ENCODE measurements around the gene MGME1. TPM values are rescaled to one million over a fixed set of nuclear protein-coding genes. Genes with fewer than 3 reads are reported as not detected.

Gene MGME1
- total and polyA plus RNA-seq, 2 of the 13 experiments (the other 11 are each of a cell fraction or from before 2014, with no cell fraction given) = 36.7 to 66.6 TPM

GRCh38 chr20:17969884-17970409 lies 1.1 kb downstream of the MGME1 start (continued):
- TF ChIP-seq TBP (CRISPR knock-in tag; IDR thresholded peaks at IDR 0.05) (no peak), ZNF883 (CRISPR knock-in tag; IDR thresholded peaks at IDR 0.05; ENCODE audit: not compliant biosample characterization) (no peak), FOXK2 (IDR thresholded peaks at IDR 0.05) (no peak), ZNF576 (CRISPR knock-in tag; IDR thresholded peaks at IDR 0.05) (no peak), RFX3 (CRISPR knock-in tag; IDR thresholded peaks at IDR 0.05) (no peak), ARNT (IDR thresholded peaks at IDR 0.05) (no peak), SIX4 (CRISPR knock-in tag; IDR thresholded peaks at IDR 0.05) (no peak), HOMEZ (CRISPR knock-in tag; IDR thresholded peaks at IDR 0.05; ENCODE audit: low read depth) (no peak), ZBTB46 (CRISPR knock-in tag; IDR thresholded peaks at IDR 0.05; ENCODE audit: borderline replicate concordance) (no peak), ZMAT3 (CRISPR knock-in tag; conservative IDR thresholded peaks at IDR 0.05) (no peak), ELF3 (CRISPR knock-in tag; IDR thresholded peaks at IDR 0.05) (peak; percentile 88), PPARG (CRISPR knock-in tag; conservative IDR thresholded peaks at IDR 0.05) (peak; percentile 5; the same call in 1 of the 2 replicates), CAMTA2 (CRISPR knock-in tag; IDR thresholded peaks at IDR 0.05; ENCODE audit: borderline replicate concordance) (no peak), TCF12 (IDR thresholded peaks at IDR 0.05) (no peak), TCF12 (CRISPR knock-in tag; IDR thresholded peaks at IDR 0.05) (no peak), ZNF784 (CRISPR knock-in tag; IDR thresholded peaks at IDR 0.05; ENCODE audit: borderline replicate concordance) (no peak), MAFG (CRISPR knock-in tag; IDR thresholded peaks at IDR 0.05) (no peak), EHMT2 (IDR thresholded peaks at IDR 0.05; ENCODE audit: borderline replicate concordance, low read depth, low read length) (no peak), PCBP2 (optimal IDR thresholded peaks at IDR 0.05; ENCODE audit: low read depth, low read length, poor library complexity, severe bottlenecking) (no peak), ATF7 (IDR thresholded peaks at IDR 0.05) (no peak), ATF7 (CRISPR knock-in tag; IDR thresholded peaks at IDR 0.05) (no peak), ARID5B (CRISPR knock-in tag; IDR thresholded peaks at IDR 0.05) (0 out of 2 replicates have a peak, but pooled peaks have one; percentile 15), CREB3 (CRISPR knock-in tag; IDR thresholded peaks at IDR 0.05) (no peak)

Data from HepG2 (cell line).